ENCODE results near the gene SLITRK1.

Gene SLITRK1

DNA sequence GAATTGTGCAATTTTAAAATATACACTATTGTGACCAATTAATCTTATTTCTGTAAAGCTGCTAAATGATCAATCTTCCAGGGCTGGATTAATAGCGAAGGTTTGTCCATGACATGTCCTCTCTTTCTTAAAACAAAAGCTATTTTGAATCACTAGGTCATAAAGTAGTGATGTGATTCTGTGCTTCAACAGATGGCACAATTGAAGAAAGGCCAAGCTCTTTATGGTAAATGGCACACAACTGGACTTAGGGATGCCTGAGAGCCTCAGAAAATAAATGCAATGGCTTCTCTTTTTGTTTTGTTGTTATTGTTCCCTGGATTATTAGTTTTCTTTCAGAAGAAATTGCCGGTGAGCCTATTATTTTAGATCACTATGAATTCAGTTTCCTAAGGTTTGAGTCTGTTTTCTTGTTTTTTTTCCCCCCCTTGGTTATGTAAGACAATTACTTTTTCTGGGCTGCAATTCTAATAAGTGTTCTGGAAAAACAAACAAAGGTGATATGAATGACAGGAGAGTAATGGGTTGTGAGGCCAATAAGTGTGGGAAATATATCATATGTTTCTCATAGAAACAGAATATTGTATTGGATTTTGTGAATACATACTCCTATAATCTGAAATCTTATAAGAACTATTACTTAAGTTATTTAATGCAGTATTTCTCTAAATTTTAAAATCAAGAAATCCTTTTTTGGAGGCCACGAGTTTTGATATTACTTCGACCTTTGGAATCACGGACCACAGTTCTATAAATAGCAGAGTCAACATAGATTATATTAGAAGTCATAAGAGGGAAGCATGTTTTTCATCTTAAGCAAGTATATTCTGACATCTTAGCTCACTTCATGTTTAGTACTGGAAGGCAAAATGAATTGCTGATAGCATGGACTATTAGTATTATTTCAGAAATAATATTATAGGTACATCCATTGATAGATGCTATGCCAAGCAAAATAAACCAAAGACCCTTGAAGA, 16.8 kb downstream of the SLITRK1 start:
- DNase-seq: no peak

GRCh38 chr13:83853771-83854170, 28.5 kb downstream of the SLITRK1 start:
- DNase-seq: no peak

DNA sequence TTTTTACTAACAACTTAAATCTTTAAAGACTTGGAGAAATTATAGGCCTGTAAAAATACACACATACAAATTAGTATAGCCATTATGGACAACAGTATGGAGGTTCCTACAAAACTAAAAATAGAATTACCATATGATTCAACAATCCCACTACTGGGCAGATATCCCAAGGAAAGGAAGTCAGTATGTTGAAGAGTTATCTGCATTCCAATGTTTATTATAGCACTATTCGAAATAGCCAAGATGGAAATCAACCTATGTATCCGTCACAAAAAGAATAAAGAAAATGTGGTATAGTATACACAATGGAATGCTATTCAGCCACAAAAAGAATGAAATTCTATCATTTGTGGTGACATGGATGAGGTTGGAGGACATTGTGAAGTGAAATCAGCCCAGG, 37.2 kb downstream of the SLITRK1 start:
- DNase-seq: no peak

GRCh38 chr13:83839146-83839545, 43.1 kb downstream of the SLITRK1 start:
- DNase-seq: no peak

DNA sequence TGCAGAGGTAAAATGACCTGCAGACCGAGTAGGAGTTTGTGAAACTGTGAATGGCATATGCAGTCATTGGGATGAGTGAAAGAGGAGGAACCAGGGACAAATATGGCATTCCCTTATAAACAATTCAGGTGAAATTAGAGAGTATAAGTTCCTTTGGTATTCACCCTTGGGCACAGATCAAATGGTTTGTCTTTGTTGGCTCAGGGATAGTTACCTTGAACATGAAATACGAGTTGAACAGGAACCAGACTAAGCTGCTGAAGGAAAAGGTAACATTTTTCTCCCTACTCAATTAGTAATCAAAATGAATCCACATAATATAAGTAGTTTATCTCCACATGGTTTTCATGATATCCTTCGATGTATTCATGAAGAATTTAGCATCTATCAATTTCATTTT, 50.5 kb downstream of the SLITRK1 start:
- DNase-seq: no peak

DNA sequence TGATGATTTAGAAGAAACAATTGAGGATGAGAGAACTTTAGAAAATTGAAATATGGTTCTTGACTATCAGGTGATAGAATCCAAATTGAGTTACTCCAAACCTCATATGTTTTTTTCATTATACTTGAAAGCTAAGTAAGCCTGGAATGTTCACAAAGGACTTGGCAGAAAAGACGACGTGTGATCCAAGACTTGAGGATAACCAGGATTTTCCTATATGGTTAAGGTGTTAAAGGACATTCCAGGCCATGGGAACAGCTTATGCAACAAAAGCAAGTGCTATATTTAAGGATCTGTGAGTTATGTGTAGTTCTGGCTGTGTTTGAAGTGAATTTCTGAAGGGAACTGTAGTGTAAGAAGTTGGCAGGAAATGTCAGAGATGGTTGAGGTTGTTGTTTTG, 52.5 kb downstream of the SLITRK1 start:
- no peak for DNase-seq

- DNase-seq: no peak
Observed at GRCh38 chr13:83827338-83827737, 54.9 kb downstream of the SLITRK1 start.
